Endodermal cell (in vitro differentiated cells): ENCODE results near the gene PPP1R12A. TPM values are rescaled to one million over a fixed set of nuclear protein-coding genes. Genes with fewer than 3 reads are reported as not detected.

Source experiments
- DNase-seq: peaks from one replicate; pipeline ENCODE4 v3.0.0-alpha.2; 2017
- H3K27ac ChIP-seq: 2 replicates; pipeline ENCODE4 v1.5.1; 2013; ENCODE audit warnings: mild to moderate bottlenecking, low read depth, low read length, moderate library complexity
- H3K27me3 ChIP-seq: 2 replicates; pipeline ENCODE4 v1.6.1; 2013; ENCODE audit warnings: mild to moderate bottlenecking, low read length, moderate library complexity; ENCODE audit not compliant: insufficient read depth, control insufficient read depth, poor library complexity, severe bottlenecking
- H3K36me3 ChIP-seq: 2 replicates; pipeline ENCODE4 v1.7.0; 2013; ENCODE audit warnings: mild to moderate bottlenecking, low read length, moderate library complexity; ENCODE audit not compliant: control insufficient read depth, insufficient read depth
- H3K4me1 ChIP-seq: one replicate; pipeline ENCODE4 v1.7.0; 2013; ENCODE audit warnings: low read length; ENCODE audit not compliant: control insufficient read depth, insufficient read depth
- H3K4me3 ChIP-seq: 2 replicates; pipeline ENCODE4 v1.5.1; 2013; ENCODE audit warnings: mild to moderate bottlenecking, low read length, moderate library complexity
- H3K9ac ChIP-seq: 2 replicates; pipeline ENCODE4 v1.6.1; 2013; ENCODE audit warnings: mild to moderate bottlenecking, low read length, moderate library complexity; ENCODE audit not compliant: poor library complexity, severe bottlenecking; ENCODE audit errors: extremely low read depth
- H3K9me3 ChIP-seq: 2 replicates; pipeline ENCODE4 v1.6.1; 2013; ENCODE audit warnings: mild to moderate bottlenecking, low read length, moderate library complexity; ENCODE audit not compliant: control insufficient read depth
- H3K27ac Mint-ChIP-seq: 2 replicates; pipeline ENCODE4 v1.8.0; 2020; ENCODE audit warnings: mixed read lengths
- H3K27me3 Mint-ChIP-seq: 2 replicates; pipeline ENCODE4 v1.8.0; 2021; ENCODE audit warnings: mild to moderate bottlenecking, mixed read lengths; ENCODE audit not compliant: insufficient read depth
- H3K36me3 Mint-ChIP-seq: 2 replicates; pipeline ENCODE4 v1.8.0; 2020; ENCODE audit warnings: low read depth, mixed read lengths
- H3K4me1 Mint-ChIP-seq: 2 replicates; pipeline ENCODE4 v1.8.0; 2020; ENCODE audit warnings: mixed read lengths
- H3K4me3 Mint-ChIP-seq: 2 replicates; pipeline ENCODE4 v1.8.0; 2020; ENCODE audit warnings: mild to moderate bottlenecking, moderate library complexity, mixed read lengths
- H3K9me3 Mint-ChIP-seq: 2 replicates; pipeline ENCODE4 v1.8.0; 2020; ENCODE audit warnings: mild to moderate bottlenecking, mixed read lengths
- CTCF ChIP-seq: fragments of 200-600 bp; sonication (generic); conservative IDR thresholded peaks from 2 replicates; pipeline ENCODE4 v1.5.0; 2021; ENCODE audit warnings: antibody characterized with exemption, mild to moderate bottlenecking
- WGBS, 2 experiments: methylation state at CpG; one replicate each; pipeline versions ENCODE4 v1.1.5 to v1.1.7; 2013; ENCODE audit warnings: missing lambda C conversion rate in 2 of 2, mixed read lengths in 1 of 2; ENCODE audit not compliant: insufficient coverage in 1 of 2, insufficient read length in 1 of 2; 5-methylcytosine and 5-hydroxymethylcytosine counted together
- total RNA-seq, 2 donors: library from RNA; stranded (reverse); fragmentation: NEBNext Ultra II Directional in 1 of 2; extraction: Animal tissue kit (Norgen Biotek cat#: 25700) in 1 of 2; gene quantifications; 2 replicates in 1 of 2; 3 replicates in 1 of 2; pipeline ENCODE4 v1.2.1, GENCODE V29; 2021

The PPP1R12A gene
- total RNA-seq, 2 donors from 2014 or later = 80.0 to 94.7 TPM

- TF ChIP-seq CTCF = no peak
- Histone ChIP-seq H3K27ac (no peak overlapping the region), H3K27me3 (no peaks in the 10 kb centered on the region), H3K4me3 (peak overlapping the region; percentile 96), H3K9me3 (peaks cover 3% of the 10 kb centered on the region), H3K36me3 (peaks cover 6% of the 10 kb centered on the region), H3K4me1 (no peaks in the 10 kb centered on the region), H3K9ac (peak overlapping the region; percentile 89)
- no peaks in the 10 kb centered on the region for H3K27me3 Mint-ChIP-seq
- 60 to 72% methylated on average over 1 to 3 of the region's 5 CpGs for WGBS, 2 experiments
- peak overlapping the region; percentile 100 for H3K4me3 Mint-ChIP-seq
- peaks cover 8% of the 10 kb centered on the region for H3K36me3 Mint-ChIP-seq
- peak overlapping the region; percentile 33 for H3K27ac Mint-ChIP-seq
- no peaks in the 10 kb centered on the region for H3K9me3 Mint-ChIP-seq
- peaks cover 32% of the 10 kb centered on the region for H3K4me1 Mint-ChIP-seq
- no peak for DNase-seq
These were observed 2.5 kb downstream of the PPP1R12A start for GRCh38 chr12:79932357-79932756.

GRCh38 chr12:79929065-79929464 lies 5.8 kb downstream of the PPP1R12A start:
- peaks cover 21% of the 10 kb centered on the region for H3K4me1 Mint-ChIP-seq
- Histone ChIP-seq H3K27ac (no peak overlapping the region), H3K36me3 (peaks cover 14% of the 10 kb centered on the region), H3K4me3 (no peak overlapping the region), H3K9ac (no peak overlapping the region), H3K27me3 (no peaks in the 10 kb centered on the region), H3K9me3 (peaks cover 3% of the 10 kb centered on the region), H3K4me1 (no peaks in the 10 kb centered on the region)
- H3K27ac Mint-ChIP-seq = no peak overlapping the region
- H3K36me3 Mint-ChIP-seq = peaks cover 8% of the 10 kb centered on the region
- no peak overlapping the region for H3K4me3 Mint-ChIP-seq
- H3K9me3 Mint-ChIP-seq = no peaks in the 10 kb centered on the region
- no peak for TF ChIP-seq CTCF
- H3K27me3 Mint-ChIP-seq = no peaks in the 10 kb centered on the region
- 85 to 94% methylated on average over 4 to 10 of the region's 10 CpGs for WGBS, 2 experiments
- DNase-seq = no peak

- peaks cover 14% of the 10 kb centered on the region for H3K36me3 ChIP-seq
- no CpG with 5 or more reads among the region's 1 CpG for WGBS, 2 experiments
- Mint-ChIP-seq H3K9me3 (no peaks in the 10 kb centered on the region), H3K36me3 (peaks cover 8% of the 10 kb centered on the region), H3K4me3 (no peak overlapping the region), H3K27me3 (no peaks in the 10 kb centered on the region), H3K27ac (no peak overlapping the region), H3K4me1 (peaks cover 15% of the 10 kb centered on the region)
- no peak overlapping the region for H3K4me3 ChIP-seq
- no peak for TF ChIP-seq CTCF
- no peak overlapping the region for H3K9ac ChIP-seq
- no peaks in the 10 kb centered on the region for H3K4me1 ChIP-seq
- DNase-seq = no peak
- H3K27ac ChIP-seq = no peak overlapping the region
- H3K9me3 ChIP-seq = peaks cover 3% of the 10 kb centered on the region
- H3K27me3 ChIP-seq = no peaks in the 10 kb centered on the region
These were observed 7.0 kb downstream of the PPP1R12A start for GRCh38 chr12:79927772-79928474.
